A673 (cell line): ENCODE data around the gene TSEN2. TPM values are rescaled to one million over a fixed set of nuclear protein-coding genes. Genes with fewer than 3 reads are reported as not detected.
A peak's percentile ranks its signal among the peaks of the same experiment; 100 is the strongest.
"Not testable (repeated sequence)": the region's sequence is repeated elsewhere in the genome, so short reads cannot be mapped to it uniquely, and the experiment has no call there.

Experiments
- BruUV-seq: library from RNA; stranded (reverse); fragments of 400-500 nt; replicated peaks from 2 replicates; lab custom pipeline; 2021; lab: Mats Ljungman, UMichigan
- CTCF ChIA-PET: fragments of 300-600 bp; sonication (Branson Sonifier 250); formaldehyde crosslinking; loops from one replicate; lab custom pipeline; 2022; ENCODE audit warnings: antibody characterized with exemption; lab: Charles Lee
- POLR2A ChIA-PET: fragments of 300-600 bp; sonication (Branson Sonifier 250); formaldehyde crosslinking; loops from one replicate; lab custom pipeline; 2022; ENCODE audit warnings: antibody characterized with exemption; ENCODE audit not compliant: low non-redundant PET; lab: Charles Lee
- DNase-seq: peaks from one replicate; pipeline ENCODE4 v3.0.0-alpha.2; 2015; ENCODE audit warnings: low spot score
- H3K27ac ChIP-seq: fragments of 200-600 bp; sonication (generic); 2 replicates; pipeline ENCODE4 v1.5.1; 2016; ENCODE audit warnings: mixed run types, low read depth, mild to moderate bottlenecking, mixed read lengths, antibody characterized with exemption, low read length; ENCODE audit not compliant: poor library complexity, severe bottlenecking
- H3K27me3 ChIP-seq: fragments of 200-600 bp; sonication (generic); replicated peaks from 2 replicates; pipeline ENCODE4 v1.6.1; 2017; ENCODE audit warnings: mixed run types, low read depth, mild to moderate bottlenecking, mixed read lengths, antibody characterized with exemption, low read length; ENCODE audit not compliant: insufficient read depth, poor library complexity
- H3K36me3 ChIP-seq: fragments of 200-600 bp; sonication (generic); 2 replicates; pipeline ENCODE4 v1.6.1; 2016; ENCODE audit warnings: mixed run types, mild to moderate bottlenecking, mixed read lengths, antibody characterized with exemption, low read length; ENCODE audit not compliant: insufficient read depth, poor library complexity, severe bottlenecking
- H3K4me1 ChIP-seq: fragments of 200-600 bp; sonication (generic); 2 replicates; pipeline ENCODE4 v1.6.1; 2017; ENCODE audit warnings: mixed run types, mild to moderate bottlenecking, mixed read lengths, antibody characterized with exemption, low read length; ENCODE audit not compliant: insufficient read depth, poor library complexity, severe bottlenecking
- H3K4me3 ChIP-seq: fragments of 200-600 bp; sonication (generic); 2 replicates; pipeline ENCODE4 v1.5.1; 2016; ENCODE audit warnings: low read depth, mixed run types, mild to moderate bottlenecking, mixed read lengths, low read length; ENCODE audit not compliant: poor library complexity, severe bottlenecking
- H3K9me3 ChIP-seq: fragments of 200-600 bp; sonication (generic); 2 replicates; pipeline ENCODE4 v1.6.1; 2016; ENCODE audit warnings: mixed run types, low read depth, mild to moderate bottlenecking, mixed read lengths, antibody characterized with exemption, low read length; ENCODE audit not compliant: poor library complexity, severe bottlenecking
- CTCF ChIP-seq: fragments of 300-800, 200-600 bp; sonication (generic); conservative IDR thresholded peaks from 2 replicates; pipeline ENCODE4 v1.5.1; 2017; ENCODE audit warnings: low read depth, mild to moderate bottlenecking, antibody characterized with exemption, low read length, moderate library complexity, mixed read lengths
- EZH2 ChIP-seq: fragments of 200-600 bp; sonication (generic); IDR thresholded peaks from 2 replicates; pipeline ENCODE4 v1.6.1; 2017; ENCODE audit warnings: borderline replicate concordance, low read depth, mild to moderate bottlenecking, mixed read lengths, antibody characterized with exemption, low read length; ENCODE audit not compliant: poor library complexity, severe bottlenecking
- intact Hi-C: fragments of 100-400 bp; cut with micrococcal nuclease; formaldehyde crosslinking; loops from one replicate; pipeline ENCODE4 v1.10.0; 2022; ENCODE audit not compliant: unreplicated experiment
- total RNA-seq: library from RNA; stranded (reverse); gene quantifications from 2 replicates; pipeline ENCODE4 v1.2.3, GENCODE V29; 2021

The TSEN2 gene
- total RNA-seq, 1 experiment from 2014 or later, result 34.5 TPM

GRCh38 chr3:12532182-12532581, 47.9 kb downstream of the TSEN2 start:
- DNase-seq, result no peak
- TF ChIP-seq EZH2, result no peak
- TF ChIP-seq CTCF, result no peak
- ChIA-PET POLR2A (no interaction called here), CTCF (no interaction called here)
- Histone ChIP-seq H3K4me1 (no peaks in the 10 kb centered on the region), H3K9me3 (no peaks in the 10 kb centered on the region), H3K27me3 (no peaks in the 10 kb centered on the region), H3K27ac (no peak overlapping the region), H3K36me3 (peaks cover 22% of the 10 kb centered on the region), H3K4me3 (no peak overlapping the region)
- BruUV-seq, result no TSS peak
- intact Hi-C loops, result no loop called here

GRCh38 chr3:12536423-12536822, 52.1 kb downstream of the TSEN2 start:
- no peak for DNase-seq
- peaks cover 12% of the 10 kb centered on the region for H3K36me3 ChIP-seq
- no peaks in the 10 kb centered on the region for H3K27me3 ChIP-seq
- intact Hi-C loops, result no loop called here
- no peaks in the 10 kb centered on the region for H3K9me3 ChIP-seq
- no peaks in the 10 kb centered on the region for H3K4me1 ChIP-seq
- H3K27ac ChIP-seq, result no peak overlapping the region
- no TSS peak for BruUV-seq
- ChIA-PET POLR2A (no interaction called here), CTCF (no interaction called here)
- no peak overlapping the region for H3K4me3 ChIP-seq
- TF ChIP-seq CTCF (no peak), EZH2 (no peak)

GRCh38 chr3:12541625-12542024, 57.3 kb downstream of the TSEN2 start:
- BruUV-seq, result no TSS peak
- POLR2A ChIA-PET, result no interaction called here
- intact Hi-C loops, result no loop called here
- CTCF ChIA-PET, result no interaction called here
- no peaks in the 10 kb centered on the region for H3K36me3 ChIP-seq
- H3K27ac ChIP-seq, result no peak overlapping the region
- no peak overlapping the region for H3K4me3 ChIP-seq
- no peaks in the 10 kb centered on the region for H3K27me3 ChIP-seq
- no peaks in the 10 kb centered on the region for H3K9me3 ChIP-seq
- TF ChIP-seq EZH2 (no peak), CTCF (peak; percentile 48)
- no peaks in the 10 kb centered on the region for H3K4me1 ChIP-seq
- no peak for DNase-seq

GRCh38 chr3:12543497-12543896, 59.2 kb downstream of the TSEN2 start:
- H3K9me3 ChIP-seq, intact Hi-C loops, H3K4me3 ChIP-seq, BruUV-seq, CTCF ChIA-PET, H3K27me3 ChIP-seq, H3K4me1 ChIP-seq, H3K27ac ChIP-seq, POLR2A ChIA-PET, H3K36me3 ChIP-seq, DNase-seq: not testable (repeated sequence)
